ENCODE data around the gene GIMAP4. TPM values are rescaled to one million over a fixed set of nuclear protein-coding genes. Genes with fewer than 3 reads are reported as not detected.
A peak's percentile ranks its signal among the peaks of the same experiment; 100 is the strongest.
"Not testable (repeated sequence)": the region's sequence is repeated elsewhere in the genome, so short reads cannot be mapped to it uniquely, and the experiment has no call there.

GIMAP4 gene
- total RNA-seq, 1 donor from 2014 or later: not detected

- FAIRE-seq (no peak), DNase-seq (ENCODE audit: low read depth) (no peak)
- H3K4me3 ChIP-seq (ENCODE audit: low read depth, low read length): no peak overlapping the region
- no peaks in the 10 kb centered on the region for H3K36me3 ChIP-seq (ENCODE audit: control insufficient read depth, insufficient read depth, low read length)
- TF ChIP-seq CTCF (IDR thresholded peaks at IDR 0.05; ENCODE audit: insufficient read depth, low read length, severe bottlenecking): no peak
- H3K27me3 ChIP-seq (ENCODE audit: control insufficient read depth, insufficient read depth, low read length): no peaks in the 10 kb centered on the region
These were observed 18.0 kb downstream of the GIMAP4 start for GRCh38 chr7:150585199-150585598.

- H3K36me3 ChIP-seq (ENCODE audit: control insufficient read depth, insufficient read depth, low read length): no peaks in the 10 kb centered on the region
- H3K4me3 ChIP-seq (ENCODE audit: low read depth, low read length): no peak overlapping the region
- TF ChIP-seq CTCF (IDR thresholded peaks at IDR 0.05; ENCODE audit: insufficient read depth, low read length, severe bottlenecking): no peak
- peak; percentile 75 for FAIRE-seq
- no peak for DNase-seq (ENCODE audit: low read depth)
- no peaks in the 10 kb centered on the region for H3K27me3 ChIP-seq (ENCODE audit: control insufficient read depth, insufficient read depth, low read length)
These were observed 19.0 kb downstream of the GIMAP4 start for GRCh38 chr7:150586068-150586784.

- FAIRE-seq (no peak), DNase-seq (ENCODE audit: low read depth) (peak; percentile 8)
- TF ChIP-seq CTCF (IDR thresholded peaks at IDR 0.05; ENCODE audit: insufficient read depth, low read length, severe bottlenecking): no peak
- H3K36me3 ChIP-seq (ENCODE audit: control insufficient read depth, insufficient read depth, low read length): no peaks in the 10 kb centered on the region
- no peak overlapping the region for H3K4me3 ChIP-seq (ENCODE audit: low read depth, low read length)
- no peaks in the 10 kb centered on the region for H3K27me3 ChIP-seq (ENCODE audit: control insufficient read depth, insufficient read depth, low read length)
These were observed 19.6 kb downstream of the GIMAP4 start for GRCh38 chr7:150586785-150587152.

GRCh38 chr7:150587551-150587950, 20.4 kb downstream of the GIMAP4 start:
- DNase-seq (ENCODE audit: low read depth): no peak
- FAIRE-seq: no peak
- no peak for TF ChIP-seq CTCF (IDR thresholded peaks at IDR 0.05; ENCODE audit: insufficient read depth, low read length, severe bottlenecking)

GRCh38 chr7:150594805-150595204, 27.6 kb downstream of the GIMAP4 start:
- TF ChIP-seq CTCF (IDR thresholded peaks at IDR 0.05; ENCODE audit: insufficient read depth, low read length, severe bottlenecking): no peak
- Histone ChIP-seq H3K27me3 (ENCODE audit: control insufficient read depth, insufficient read depth, low read length) (no peaks in the 10 kb centered on the region), H3K36me3 (ENCODE audit: control insufficient read depth, insufficient read depth, low read length) (no peaks in the 10 kb centered on the region), H3K4me3 (ENCODE audit: low read depth, low read length) (no peak overlapping the region)
- FAIRE-seq (no peak), DNase-seq (ENCODE audit: low read depth) (no peak)

More at GRCh38 chr7:150587551-150587950, 20.4 kb downstream of the GIMAP4 start:
- Histone ChIP-seq H3K36me3 (ENCODE audit: control insufficient read depth, insufficient read depth, low read length) (no peaks in the 10 kb centered on the region), H3K4me3 (ENCODE audit: low read depth, low read length) (no peak overlapping the region), H3K27me3 (ENCODE audit: control insufficient read depth, insufficient read depth, low read length) (no peaks in the 10 kb centered on the region)

- no peak for TF ChIP-seq CTCF (IDR thresholded peaks at IDR 0.05; ENCODE audit: insufficient read depth, low read length, severe bottlenecking)
- FAIRE-seq: no peak
- Histone ChIP-seq H3K36me3 (ENCODE audit: control insufficient read depth, insufficient read depth, low read length) (no peaks in the 10 kb centered on the region), H3K4me3 (ENCODE audit: low read depth, low read length) (no peak overlapping the region), H3K27me3 (ENCODE audit: control insufficient read depth, insufficient read depth, low read length) (no peaks in the 10 kb centered on the region)
- DNase-seq (ENCODE audit: low read depth): no peak
These were observed 28.2 kb downstream of the GIMAP4 start for GRCh38 chr7:150595361-150595760.

GRCh38 chr7:150603600-150603999, 36.4 kb downstream of the GIMAP4 start:
- not testable (repeated sequence) for H3K4me3 ChIP-seq (ENCODE audit: low read depth, low read length); H3K27me3 ChIP-seq (ENCODE audit: control insufficient read depth, insufficient read depth, low read length); DNase-seq (ENCODE audit: low read depth); FAIRE-seq; H3K36me3 ChIP-seq (ENCODE audit: control insufficient read depth, insufficient read depth, low read length)
